Choroid plexus epithelial cell (primary cell): ENCODE measurements around the gene MXI1.

ENCODE experiments used
- DNase-seq: peaks from one replicate; pipeline ENCODE4 v3.0.0-alpha.2; 2010; ENCODE audit warnings: low read depth
- H3K4me3 ChIP-seq: 2 replicates; pipeline ENCODE4 v1.5.1; 2011; ENCODE audit warnings: low read depth, mild to moderate bottlenecking, control low read depth, low read length, moderate library complexity
- CTCF ChIP-seq: conservative IDR thresholded peaks from 2 replicates; pipeline ENCODE4 v1.5.1; 2011; ENCODE audit warnings: low read depth, mild to moderate bottlenecking, control low read depth, inconsistent platforms, low read length, moderate library complexity

Gene MXI1

GRCh38 chr10:110226543-110226925 is 19.1 kb downstream of the MXI1 start:
- no peak for TF ChIP-seq CTCF
- H3K4me3 ChIP-seq, result peak overlapping the region; percentile 82
- DNase-seq, result peak; percentile 97

- H3K4me3 ChIP-seq, result peak overlapping the region; percentile 82
- TF ChIP-seq CTCF, result no peak
- peak; percentile 38 for DNase-seq
These were observed 19.7 kb downstream of the MXI1 start for GRCh38 chr10:110226926-110227641.

- no peak overlapping the region for H3K4me3 ChIP-seq
- no peak for TF ChIP-seq CTCF
- no peak for DNase-seq
These were observed 20.7 kb downstream of the MXI1 start for GRCh38 chr10:110228066-110228465.

GRCh38 chr10:110229155-110229554 is 21.8 kb downstream of the MXI1 start:
- no peak for DNase-seq
- TF ChIP-seq CTCF, result no peak
- H3K4me3 ChIP-seq, result no peak overlapping the region

- TF ChIP-seq CTCF, result no peak
These were observed 26.4 kb downstream of the MXI1 start for GRCh38 chr10:110233846-110234245.

GRCh38 chr10:110237894-110238480 is 30.6 kb downstream of the MXI1 start:
- no peak for TF ChIP-seq CTCF
- H3K4me3 ChIP-seq, result no peak overlapping the region
- DNase-seq, result no peak

More at GRCh38 chr10:110233846-110234245, 26.4 kb downstream of the MXI1 start:
- DNase-seq, result no peak
- H3K4me3 ChIP-seq, result no peak overlapping the region

- TF ChIP-seq CTCF, result no peak
- H3K4me3 ChIP-seq, result no peak overlapping the region
- DNase-seq, result no peak
These were observed 32.5 kb downstream of the MXI1 start for GRCh38 chr10:110239892-110240291.
